Mesenteric fat pad (tissue), 1 donor: ENCODE data around the gene NLK. TPM values are rescaled to one million over a fixed set of nuclear protein-coding genes. Genes with fewer than 3 reads are reported as not detected.
"Not testable (repeated sequence)": the region's sequence is repeated elsewhere in the genome, so short reads cannot be mapped to it uniquely, and the experiment has no call there.

Experiments used
- DNase-seq: peaks from one replicate; pipeline ENCODE4 v3.0.0-alpha.2; 2020; ENCODE audit warnings: low spot score
- total RNA-seq: library from RNA; stranded (reverse); fragmentation: NEBNext Ultra II Directional; extraction: Animal tissue kit (Norgen Biotek cat#: 25700); gene quantifications from one replicate; pipeline ENCODE4 v1.2.1, GENCODE V29; 2021
- donor health status: DM: yes; HTN: yes; CAD: no.

NLK gene
- total RNA-seq, 1 donor from 2014 or later, result 21.4 TPM

GRCh38 chr17:28228986-28229729 is 186.7 kb downstream of the NLK start:
- DNase-seq, result no peak

- DNase-seq, result no peak
Observed at GRCh38 chr17:28230011-28230410, 187.5 kb downstream of the NLK start.

- DNase-seq, result not testable (repeated sequence)
Observed at GRCh38 chr17:28230607-28231006, 188.1 kb downstream of the NLK start.

GRCh38 chr17:28231624-28232023 is 189.1 kb downstream of the NLK start:
- not testable (repeated sequence) for DNase-seq

GRCh38 chr17:28232966-28233870 is 190.7 kb downstream of the NLK start:
- not testable (repeated sequence) for DNase-seq

GRCh38 chr17:28233872-28234856 is 191.7 kb downstream of the NLK start:
- not testable (repeated sequence) for DNase-seq

GRCh38 chr17:28235066-28235700 is 192.7 kb downstream of the NLK start:
- DNase-seq, result not testable (repeated sequence)

GRCh38 chr17:28236033-28236653 is 193.7 kb downstream of the NLK start:
- DNase-seq, result not testable (repeated sequence)

- not testable (repeated sequence) for DNase-seq
Observed at GRCh38 chr17:28238547-28239270, 196.2 kb downstream of the NLK start.

GRCh38 chr17:28239271-28239624 is 196.8 kb downstream of the NLK start:
- no peak for DNase-seq

- no peak for DNase-seq
Observed at GRCh38 chr17:28240688-28241340, 198.3 kb downstream of the NLK start.

GRCh38 chr17:28242791-28243190 is 200.3 kb downstream of the NLK start:
- no peak for DNase-seq

- DNase-seq, result not testable (repeated sequence)
Observed at GRCh38 chr17:28243268-28243667, 200.8 kb downstream of the NLK start.

GRCh38 chr17:28244446-28244845 is 202.0 kb downstream of the NLK start:
- DNase-seq, result no peak

Other genes starting within 250 kb of the NLK start
- gene NOS2, start 242.1 kb upstream of the NLK start, total RNA-seq, result 0.13 TPM
- gene LYRM9, start 149.3 kb upstream of the NLK start, total RNA-seq, result 10.4 TPM